Measurements from ENCODE around the gene TJP1.
"Not testable (repeated sequence)": the region's sequence is repeated elsewhere in the genome, so short reads cannot be mapped to it uniquely, and the experiment has no call there.

Gene TJP1

DNA sequence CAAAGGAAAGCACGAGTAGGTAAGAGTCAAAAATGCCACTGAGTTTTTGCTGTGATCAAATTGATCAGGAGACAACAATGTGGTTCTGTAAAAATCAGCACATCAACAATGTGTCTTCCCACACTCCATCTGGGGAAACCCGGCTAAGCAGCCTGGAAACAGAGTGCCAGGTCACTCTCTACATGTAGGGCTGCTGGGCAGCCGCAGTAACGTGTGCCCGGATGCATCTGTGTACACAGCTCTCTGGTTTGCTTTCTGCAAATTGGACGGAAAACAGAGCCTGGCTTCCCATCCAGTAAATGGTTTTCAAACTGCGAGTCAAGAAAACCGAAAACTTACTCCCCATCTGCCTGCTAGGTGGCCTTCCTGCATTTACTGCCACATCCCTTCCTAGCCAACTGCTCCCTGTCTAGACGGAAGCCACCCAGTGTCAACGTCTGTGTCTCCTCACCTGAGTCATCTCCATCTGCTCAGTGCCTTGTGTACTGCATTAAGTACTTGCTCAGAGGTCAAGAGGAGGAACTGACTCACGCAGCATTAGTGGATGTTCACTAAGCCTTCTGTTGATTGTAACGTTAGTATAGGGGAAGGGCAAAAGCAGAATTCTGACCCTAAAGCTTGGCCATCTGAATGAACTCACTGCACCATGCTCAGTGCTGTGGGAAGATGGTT, 124.1 kb downstream of the TJP1 start:
- no peak for DNase-seq (ENCODE audit: low spot score)
- TF ChIP-seq, protein P1, sequence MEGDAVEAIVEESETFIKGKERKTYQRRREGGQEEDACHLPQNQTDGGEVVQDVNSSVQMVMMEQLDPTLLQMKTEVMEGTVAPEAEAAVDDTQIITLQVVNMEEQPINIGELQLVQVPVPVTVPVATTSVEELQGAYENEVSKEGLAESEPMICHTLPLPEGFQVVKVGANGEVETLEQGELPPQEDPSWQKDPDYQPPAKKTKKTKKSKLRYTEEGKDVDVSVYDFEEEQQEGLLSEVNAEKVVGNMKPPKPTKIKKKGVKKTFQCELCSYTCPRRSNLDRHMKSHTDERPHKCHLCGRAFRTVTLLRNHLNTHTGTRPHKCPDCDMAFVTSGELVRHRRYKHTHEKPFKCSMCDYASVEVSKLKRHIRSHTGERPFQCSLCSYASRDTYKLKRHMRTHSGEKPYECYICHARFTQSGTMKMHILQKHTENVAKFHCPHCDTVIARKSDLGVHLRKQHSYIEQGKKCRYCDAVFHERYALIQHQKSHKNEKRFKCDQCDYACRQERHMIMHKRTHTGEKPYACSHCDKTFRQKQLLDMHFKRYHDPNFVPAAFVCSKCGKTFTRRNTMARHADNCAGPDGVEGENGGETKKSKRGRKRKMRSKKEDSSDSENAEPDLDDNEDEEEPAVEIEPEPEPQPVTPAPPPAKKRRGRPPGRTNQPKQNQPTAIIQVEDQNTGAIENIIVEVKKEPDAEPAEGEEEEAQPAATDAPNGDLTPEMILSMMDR (IDR thresholded peaks at IDR 0.05; ENCODE audit: extremely low read depth, missing control alignments): no peak

DNA sequence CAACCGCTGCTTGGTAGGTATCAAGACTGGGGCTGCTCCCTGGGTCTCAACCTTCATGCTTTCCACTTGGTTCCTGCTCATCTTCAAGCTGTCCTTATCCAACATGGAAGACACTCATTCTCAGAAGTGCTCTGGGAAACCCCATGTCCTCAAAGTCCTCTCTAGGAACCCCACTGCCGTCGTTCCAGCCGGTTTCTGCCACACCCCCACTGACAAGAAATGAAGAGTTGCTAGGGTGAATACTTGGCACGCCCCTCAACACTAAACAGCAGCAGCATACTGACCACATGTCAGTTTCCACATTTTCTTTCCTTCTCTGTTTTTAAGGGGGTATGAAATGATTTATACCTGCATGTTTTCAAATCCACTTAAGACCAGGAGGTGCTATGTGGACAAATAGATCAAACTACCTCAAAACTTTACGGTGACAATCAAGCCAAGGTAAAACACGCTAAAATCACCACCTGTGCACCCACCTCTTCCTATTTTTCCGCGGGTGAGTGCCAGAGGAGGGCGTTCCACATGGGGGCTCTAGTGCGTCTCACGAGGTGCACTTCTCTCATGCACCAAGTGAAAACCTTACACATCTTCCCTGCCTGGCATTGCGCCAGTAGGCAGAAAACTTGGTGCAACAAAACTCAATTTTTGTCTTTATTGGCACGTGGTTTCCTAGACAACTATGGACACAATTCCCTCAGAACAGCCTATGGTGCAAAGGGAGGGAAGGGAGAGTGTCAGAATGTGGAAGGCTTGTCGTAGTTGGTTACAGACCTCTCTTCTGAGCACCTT, 125.1 kb downstream of the TJP1 start:
- DNase-seq (ENCODE audit: low spot score): no peak

DNA sequence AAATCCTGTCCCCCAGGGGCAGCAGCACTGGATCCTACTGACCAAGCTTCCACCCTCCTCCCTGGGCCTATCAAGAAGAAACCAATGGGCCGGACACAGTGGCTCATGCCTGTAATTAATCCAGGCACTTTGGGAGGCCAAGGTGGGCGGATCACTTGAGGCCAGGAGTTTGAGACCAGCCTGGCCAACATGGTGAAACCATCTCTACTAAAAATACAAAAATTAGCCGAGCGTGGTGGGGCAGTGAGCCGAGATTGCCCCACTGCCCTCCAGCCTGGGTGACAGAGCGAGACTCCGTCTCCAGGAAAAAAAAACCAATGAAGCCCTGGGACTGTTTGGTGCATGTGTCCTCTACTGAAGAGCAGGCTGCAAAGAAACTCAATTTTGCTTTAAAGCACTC, 125.8 kb downstream of the TJP1 start:
- not testable (repeated sequence) for DNase-seq (ENCODE audit: low spot score)

More for the DNA sequence above, 125.1 kb downstream of the TJP1 start:
- TF ChIP-seq, protein P1 (IDR thresholded peaks at IDR 0.05; ENCODE audit: extremely low read depth, missing control alignments): no peak

DNA sequence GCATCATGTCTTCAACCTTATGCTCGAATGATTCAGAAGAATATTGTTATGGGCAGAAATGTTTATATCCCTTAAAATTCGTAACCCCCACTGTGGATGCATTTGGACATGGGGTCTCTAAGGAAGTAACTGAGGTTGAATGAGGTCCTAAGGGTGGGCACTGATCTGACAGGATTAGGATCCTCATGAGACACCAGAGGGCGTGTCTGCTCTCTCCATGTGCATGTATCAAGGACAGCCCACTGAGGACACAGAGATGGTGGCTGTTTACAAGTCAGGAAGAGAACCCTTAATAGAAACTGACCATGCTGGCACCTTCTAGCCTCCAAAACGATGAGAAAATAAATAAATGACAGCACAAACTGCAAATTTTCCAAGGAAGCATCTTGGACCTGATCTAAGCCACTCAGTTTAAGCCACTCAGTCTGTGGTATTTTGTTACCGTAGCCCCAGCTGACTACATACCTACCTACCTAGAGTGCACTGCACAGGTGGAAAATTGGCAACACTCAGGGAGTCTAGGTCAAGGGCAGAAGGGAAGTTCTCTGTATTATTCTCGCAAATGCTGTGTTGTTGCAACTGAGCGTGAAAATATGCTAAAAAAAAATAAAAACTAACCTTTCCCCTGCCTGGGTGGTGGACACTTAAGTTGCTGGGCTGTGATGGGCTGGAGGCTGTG, 126.6 kb downstream of the TJP1 start:
- TF ChIP-seq, protein P1 (IDR thresholded peaks at IDR 0.05; ENCODE audit: extremely low read depth, missing control alignments): no peak
- DNase-seq (ENCODE audit: low spot score): no peak

DNA sequence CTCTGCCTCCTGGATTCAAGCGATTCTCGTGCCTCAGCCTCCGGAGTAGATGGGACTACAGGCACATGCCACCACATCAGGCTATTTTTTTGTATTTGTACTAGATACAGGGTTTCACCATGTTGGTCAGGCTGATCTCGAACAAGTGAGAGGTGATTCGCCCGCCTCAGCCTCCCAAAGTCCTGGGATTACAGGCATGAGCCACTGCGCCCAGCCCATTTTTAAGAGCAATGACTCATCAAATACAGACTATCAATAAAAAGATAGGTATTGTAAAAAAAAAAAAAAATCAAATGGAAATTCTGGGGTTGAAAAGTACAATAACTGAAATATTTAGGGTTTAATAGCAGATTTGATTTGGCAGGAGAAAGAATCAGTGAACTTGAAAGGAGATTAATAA, 129.0 kb downstream of the TJP1 start:
- TF ChIP-seq, protein P1 (IDR thresholded peaks at IDR 0.05; ENCODE audit: extremely low read depth, missing control alignments): no peak
- DNase-seq (ENCODE audit: low spot score): no peak

DNA sequence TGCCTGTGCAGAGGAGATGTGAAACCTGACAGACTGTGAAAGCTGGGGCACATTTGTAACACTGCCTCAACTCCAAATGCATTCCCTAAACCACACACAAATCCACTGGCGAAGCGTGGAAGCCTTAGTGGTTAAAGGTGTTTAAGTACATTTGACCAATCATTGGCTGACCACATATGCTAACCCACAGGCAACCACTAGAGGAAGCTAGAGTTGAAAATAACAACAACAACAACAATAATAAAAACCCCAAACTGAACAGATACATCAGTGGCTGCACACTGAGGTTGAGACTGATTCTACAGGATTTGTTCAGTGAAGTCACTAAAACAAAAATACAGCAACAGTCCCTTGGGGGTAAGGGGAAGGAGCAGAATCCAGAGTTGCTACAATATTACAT, 129.7 kb downstream of the TJP1 start:
- TF ChIP-seq, protein P1 (IDR thresholded peaks at IDR 0.05; ENCODE audit: extremely low read depth, missing control alignments): no peak
- no peak for DNase-seq (ENCODE audit: low spot score)

DNA sequence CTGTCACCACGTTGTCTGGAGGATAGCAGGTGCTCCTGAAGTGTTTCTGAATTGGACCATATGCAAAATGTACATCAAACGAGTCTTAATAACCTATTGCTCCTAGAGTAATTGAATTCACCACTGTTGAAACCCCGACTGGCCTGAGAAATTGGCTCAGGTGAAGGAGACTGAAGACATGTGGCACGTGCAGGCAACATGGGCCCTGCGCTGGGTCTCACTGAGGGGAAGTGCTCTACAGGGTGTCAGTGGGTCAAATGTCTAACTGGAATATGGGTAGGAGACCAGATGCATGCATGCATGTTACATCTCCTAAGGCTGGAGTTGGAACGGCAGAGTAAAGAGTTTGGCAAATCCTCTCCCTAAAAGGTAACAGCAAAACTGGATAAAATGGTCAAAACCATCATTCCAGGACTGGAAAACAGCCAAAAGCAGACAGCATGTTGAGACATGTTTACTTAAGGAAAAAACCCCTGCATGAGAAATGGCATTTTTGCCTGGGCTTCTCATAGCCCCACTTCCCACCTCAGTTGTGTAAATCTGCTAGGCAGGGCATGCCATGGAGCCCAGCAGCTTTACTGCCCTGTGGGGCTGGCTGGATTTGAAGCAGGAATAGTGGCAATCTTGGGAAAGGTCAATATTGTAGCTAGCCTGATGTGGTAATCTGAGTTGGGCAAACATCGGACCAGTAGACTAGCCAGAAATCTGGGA, 131.3 kb downstream of the TJP1 start:
- no peak for DNase-seq (ENCODE audit: low spot score)
- TF ChIP-seq, protein P1 (IDR thresholded peaks at IDR 0.05; ENCODE audit: extremely low read depth, missing control alignments): no peak

Data from GM20000 (cell line).